ENCODE results near the gene SMARCA2. TPM values are rescaled to one million over a fixed set of nuclear protein-coding genes. Genes with fewer than 3 reads are reported as not detected.

SMARCA2 gene
- total and polyA plus RNA-seq, 4 donors: 18.8 to 67.0 (median 41.1) TPM

GRCh38 chr9:2174306-2174705 is 159.2 kb downstream of the SMARCA2 start:
- no peak for DNase-seq (ENCODE audit: low spot score)
- H3K27ac ChIP-seq (ENCODE audit: low read depth in 1 of 2, low read length in 2 of 2): no peak overlapping the region
- H3K27me3 ChIP-seq (ENCODE audit: control insufficient read depth in 4 of 4, insufficient read depth in 4 of 4, low read length in 3 of 4): no peaks in the 10 kb centered on the region
- H3K36me3 ChIP-seq (ENCODE audit: control insufficient read depth in 4 of 4, insufficient read depth in 3 of 4, low read depth in 1 of 4, low read length in 3 of 4): peaks cover 5 to 31% (median 20%) of the 10 kb centered on the region in 4 donors
- H3K4me1 ChIP-seq (ENCODE audit: control insufficient read depth in 4 of 4, insufficient read depth in 4 of 4, low read length in 3 of 4): no peaks in the 10 kb centered on the region
- no peak for TF ChIP-seq ATF3 (IDR thresholded peaks at IDR 0.05)
- TF ChIP-seq FOXA1 (IDR thresholded peaks at IDR 0.05): no peak
- TF ChIP-seq RAD21 (IDR thresholded peaks at IDR 0.05): no peak
- no peak for TF ChIP-seq EGR1 (IDR thresholded peaks at IDR 0.05; ENCODE audit: low read depth in 2 of 2)
- no peak for TF ChIP-seq TAF1 (conservative IDR thresholded peaks at IDR 0.05)
- TF ChIP-seq HNF4G (IDR thresholded peaks at IDR 0.05): no peak
- TF ChIP-seq JUND (IDR thresholded peaks at IDR 0.05): no peak
- no peak for TF ChIP-seq GABPA (IDR thresholded peaks at IDR 0.05 in 1 of 2, conservative IDR thresholded peaks at IDR 0.05 in 1 of 2)
- TF ChIP-seq, protein P1, sequence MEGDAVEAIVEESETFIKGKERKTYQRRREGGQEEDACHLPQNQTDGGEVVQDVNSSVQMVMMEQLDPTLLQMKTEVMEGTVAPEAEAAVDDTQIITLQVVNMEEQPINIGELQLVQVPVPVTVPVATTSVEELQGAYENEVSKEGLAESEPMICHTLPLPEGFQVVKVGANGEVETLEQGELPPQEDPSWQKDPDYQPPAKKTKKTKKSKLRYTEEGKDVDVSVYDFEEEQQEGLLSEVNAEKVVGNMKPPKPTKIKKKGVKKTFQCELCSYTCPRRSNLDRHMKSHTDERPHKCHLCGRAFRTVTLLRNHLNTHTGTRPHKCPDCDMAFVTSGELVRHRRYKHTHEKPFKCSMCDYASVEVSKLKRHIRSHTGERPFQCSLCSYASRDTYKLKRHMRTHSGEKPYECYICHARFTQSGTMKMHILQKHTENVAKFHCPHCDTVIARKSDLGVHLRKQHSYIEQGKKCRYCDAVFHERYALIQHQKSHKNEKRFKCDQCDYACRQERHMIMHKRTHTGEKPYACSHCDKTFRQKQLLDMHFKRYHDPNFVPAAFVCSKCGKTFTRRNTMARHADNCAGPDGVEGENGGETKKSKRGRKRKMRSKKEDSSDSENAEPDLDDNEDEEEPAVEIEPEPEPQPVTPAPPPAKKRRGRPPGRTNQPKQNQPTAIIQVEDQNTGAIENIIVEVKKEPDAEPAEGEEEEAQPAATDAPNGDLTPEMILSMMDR (IDR thresholded peaks at IDR 0.05; ENCODE audit: low read depth, low read length, missing input control): no peak
- TF ChIP-seq, protein P2, sequence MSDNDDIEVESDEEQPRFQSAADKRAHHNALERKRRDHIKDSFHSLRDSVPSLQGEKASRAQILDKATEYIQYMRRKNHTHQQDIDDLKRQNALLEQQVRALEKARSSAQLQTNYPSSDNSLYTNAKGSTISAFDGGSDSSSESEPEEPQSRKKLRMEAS (IDR thresholded peaks at IDR 0.05): no peak
- TF ChIP-seq HNF4A (conservative IDR thresholded peaks at IDR 0.05): no peak
- no peak for TF ChIP-seq FOXA2 (IDR thresholded peaks at IDR 0.05)
- TF ChIP-seq RXRA (IDR thresholded peaks at IDR 0.05): no peak
- TF ChIP-seq, protein P3, sequence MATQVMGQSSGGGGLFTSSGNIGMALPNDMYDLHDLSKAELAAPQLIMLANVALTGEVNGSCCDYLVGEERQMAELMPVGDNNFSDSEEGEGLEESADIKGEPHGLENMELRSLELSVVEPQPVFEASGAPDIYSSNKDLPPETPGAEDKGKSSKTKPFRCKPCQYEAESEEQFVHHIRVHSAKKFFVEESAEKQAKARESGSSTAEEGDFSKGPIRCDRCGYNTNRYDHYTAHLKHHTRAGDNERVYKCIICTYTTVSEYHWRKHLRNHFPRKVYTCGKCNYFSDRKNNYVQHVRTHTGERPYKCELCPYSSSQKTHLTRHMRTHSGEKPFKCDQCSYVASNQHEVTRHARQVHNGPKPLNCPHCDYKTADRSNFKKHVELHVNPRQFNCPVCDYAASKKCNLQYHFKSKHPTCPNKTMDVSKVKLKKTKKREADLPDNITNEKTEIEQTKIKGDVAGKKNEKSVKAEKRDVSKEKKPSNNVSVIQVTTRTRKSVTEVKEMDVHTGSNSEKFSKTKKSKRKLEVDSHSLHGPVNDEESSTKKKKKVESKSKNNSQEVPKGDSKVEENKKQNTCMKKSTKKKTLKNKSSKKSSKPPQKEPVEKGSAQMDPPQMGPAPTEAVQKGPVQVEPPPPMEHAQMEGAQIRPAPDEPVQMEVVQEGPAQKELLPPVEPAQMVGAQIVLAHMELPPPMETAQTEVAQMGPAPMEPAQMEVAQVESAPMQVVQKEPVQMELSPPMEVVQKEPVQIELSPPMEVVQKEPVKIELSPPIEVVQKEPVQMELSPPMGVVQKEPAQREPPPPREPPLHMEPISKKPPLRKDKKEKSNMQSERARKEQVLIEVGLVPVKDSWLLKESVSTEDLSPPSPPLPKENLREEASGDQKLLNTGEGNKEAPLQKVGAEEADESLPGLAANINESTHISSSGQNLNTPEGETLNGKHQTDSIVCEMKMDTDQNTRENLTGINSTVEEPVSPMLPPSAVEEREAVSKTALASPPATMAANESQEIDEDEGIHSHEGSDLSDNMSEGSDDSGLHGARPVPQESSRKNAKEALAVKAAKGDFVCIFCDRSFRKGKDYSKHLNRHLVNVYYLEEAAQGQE (IDR thresholded peaks at IDR 0.05): no peak
- TF ChIP-seq YY1 (IDR thresholded peaks at IDR 0.05): no peak
- H3K9me3 ChIP-seq (ENCODE audit: control insufficient read depth in 4 of 4, low read length in 3 of 4): no peaks in the 10 kb centered on the region
- 98% methylated on average over 7 of the region's 7 CpGs for WGBS
- H3K4me3 ChIP-seq (ENCODE audit: low read depth in 1 of 3, low read length in 3 of 3): no peak overlapping the region
- no peak overlapping the region for H3K9ac ChIP-seq (ENCODE audit: low read depth in 1 of 2, low read length in 2 of 2)

DNA sequence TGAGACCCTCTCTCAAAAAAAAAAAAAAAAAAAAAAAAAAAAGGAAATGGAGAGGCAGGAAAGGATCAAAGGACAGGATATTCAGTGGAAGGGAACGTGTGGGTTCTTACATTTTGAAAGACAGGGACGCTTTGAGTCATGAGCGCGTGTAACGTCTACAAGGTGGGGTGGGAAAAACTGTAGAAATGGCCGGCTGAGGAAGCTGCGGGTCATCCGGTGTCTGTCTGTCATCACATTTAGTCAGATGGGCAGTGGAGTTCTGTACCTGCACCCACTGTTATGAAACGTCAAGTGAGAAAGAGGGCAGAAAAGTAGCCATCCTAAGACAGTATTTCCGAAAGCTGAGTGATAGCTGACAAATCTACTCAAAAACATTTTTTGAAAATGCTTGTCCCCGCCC is 159.8 kb downstream of the SMARCA2 start:
- Histone ChIP-seq H3K4me1 (ENCODE audit: control insufficient read depth in 4 of 4, insufficient read depth in 4 of 4, low read length in 3 of 4) (no peaks in the 10 kb centered on the region), H3K9ac (ENCODE audit: low read depth in 1 of 2, low read length in 2 of 2) (no peak overlapping the region), H3K36me3 (ENCODE audit: control insufficient read depth in 4 of 4, insufficient read depth in 3 of 4, low read depth in 1 of 4, low read length in 3 of 4) (peaks cover 5 to 24% (median 19%) of the 10 kb centered on the region in 4 donors), H3K27ac (ENCODE audit: low read depth in 1 of 2, low read length in 2 of 2) (no peak overlapping the region), H3K9me3 (ENCODE audit: control insufficient read depth in 4 of 4, low read length in 3 of 4) (no peaks in the 10 kb centered on the region), H3K27me3 (ENCODE audit: control insufficient read depth in 4 of 4, insufficient read depth in 4 of 4, low read length in 3 of 4) (no peaks in the 10 kb centered on the region), H3K4me3 (ENCODE audit: low read depth in 1 of 3, low read length in 3 of 3) (no peak overlapping the region)
- TF ChIP-seq, protein P3 (IDR thresholded peaks at IDR 0.05): no peak
- TF ChIP-seq FOXA1 (IDR thresholded peaks at IDR 0.05) (no peak), HNF4G (IDR thresholded peaks at IDR 0.05) (no peak), FOXA2 (IDR thresholded peaks at IDR 0.05) (no peak), NR2F2 (IDR thresholded peaks at IDR 0.05) (no peak), SP1 (IDR thresholded peaks at IDR 0.05) (no peak), RAD21 (IDR thresholded peaks at IDR 0.05) (no peak), ATF3 (IDR thresholded peaks at IDR 0.05) (no peak), RXRA (IDR thresholded peaks at IDR 0.05) (no peak), EGR1 (IDR thresholded peaks at IDR 0.05; ENCODE audit: low read depth in 2 of 2) (no peak), GABPA (IDR thresholded peaks at IDR 0.05 in 1 of 2, conservative IDR thresholded peaks at IDR 0.05 in 1 of 2) (no peak), TAF1 (conservative IDR thresholded peaks at IDR 0.05) (no peak), JUND (IDR thresholded peaks at IDR 0.05) (no peak), YY1 (IDR thresholded peaks at IDR 0.05) (no peak), HNF4A (conservative IDR thresholded peaks at IDR 0.05) (no peak)
- TF ChIP-seq, protein P1 (IDR thresholded peaks at IDR 0.05; ENCODE audit: low read depth, low read length, missing input control): no peak
- TF ChIP-seq, protein P2 (IDR thresholded peaks at IDR 0.05): no peak
- no peak for DNase-seq (ENCODE audit: low spot score)
- 84% methylated on average over 11 of the region's 11 CpGs for WGBS

Data from liver (tissue), 9 donors.